Measurements from ENCODE around the gene MACF1.
"Not testable (repeated sequence)": the region's sequence is repeated elsewhere in the genome, so short reads cannot be mapped to it uniquely, and the experiment has no call there.

The MACF1 gene

DNA sequence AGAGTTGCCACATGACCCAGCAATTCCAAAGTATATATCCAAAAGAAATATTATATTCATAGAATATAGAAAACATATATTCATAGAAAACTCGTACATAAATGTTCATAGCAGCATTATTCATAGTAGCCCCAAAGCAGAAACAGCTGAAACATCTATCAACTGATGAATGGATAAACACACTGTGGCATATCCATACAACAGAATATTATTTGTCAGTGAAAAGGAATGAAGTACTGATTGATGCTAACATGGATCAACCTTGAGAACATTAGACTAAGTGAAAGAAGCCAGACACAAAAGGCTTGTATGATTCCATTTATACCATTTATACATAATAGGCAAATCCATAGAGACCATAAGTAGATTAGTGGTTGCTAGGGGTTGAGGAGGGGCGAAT is 21.7 kb upstream of the MACF1 start:
- DNase-seq, result no peak

DNA sequence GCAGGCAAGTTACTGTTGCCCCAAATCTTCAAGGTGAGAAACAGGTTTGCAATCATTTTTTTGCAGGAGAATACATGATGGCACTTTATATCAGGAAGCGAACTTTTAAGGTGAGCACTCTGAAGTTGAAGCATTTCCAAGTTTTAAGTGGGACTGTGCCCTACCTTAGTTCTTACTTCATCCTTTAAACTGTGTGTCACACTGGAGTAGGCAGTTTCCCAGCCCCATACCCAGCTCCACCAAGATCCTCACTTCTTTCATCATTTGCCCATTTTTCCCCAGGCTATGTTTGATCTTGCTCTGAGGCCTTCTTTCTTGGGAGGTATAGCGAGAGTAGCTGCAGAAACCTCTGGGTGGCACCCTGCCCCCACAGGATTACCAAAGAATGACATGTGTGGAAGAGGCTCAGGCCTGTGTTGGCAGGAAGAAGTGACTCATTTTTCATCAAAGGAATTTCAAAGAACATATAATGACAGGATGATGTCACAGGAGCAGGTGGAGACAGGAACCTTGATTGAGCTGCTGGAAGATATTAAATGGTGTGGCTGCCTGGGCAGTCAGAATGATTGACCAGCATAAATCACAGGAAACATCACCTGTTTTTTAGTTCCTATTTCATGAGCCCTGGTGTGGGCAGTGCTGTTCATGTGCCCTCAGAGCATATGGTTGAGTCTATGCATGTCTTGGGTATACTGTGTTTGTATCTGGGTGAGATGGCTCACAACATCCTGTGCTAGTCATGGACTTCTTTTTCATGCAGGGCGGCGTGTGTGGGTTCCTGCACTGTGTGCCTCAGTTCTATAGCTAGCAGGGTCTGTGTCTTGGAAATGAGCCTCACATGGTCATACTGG is 20.8 kb upstream of the MACF1 start:
- DNase-seq, result peak; percentile 80

DNA sequence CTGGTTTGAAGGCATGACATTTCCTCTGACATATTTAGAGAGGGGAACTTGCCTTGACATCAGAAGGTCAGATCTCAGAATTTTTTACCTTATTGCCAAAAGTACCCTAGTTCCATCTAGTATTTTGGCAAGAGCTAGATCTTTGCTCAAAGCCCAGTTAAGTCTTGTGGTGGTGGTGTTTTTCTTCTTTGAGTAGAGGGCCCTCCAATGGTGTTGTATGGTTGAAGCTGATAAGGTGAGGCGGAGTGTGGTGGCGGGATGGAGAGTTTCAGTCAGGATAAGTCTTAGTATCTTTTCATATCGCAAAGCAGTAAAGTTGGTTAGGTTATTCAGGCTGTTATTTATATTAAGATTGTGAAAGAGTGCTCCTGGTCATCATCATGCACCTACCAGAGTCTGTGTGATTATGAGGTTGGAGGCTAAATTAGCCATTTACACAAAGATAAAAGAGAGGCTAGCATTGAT is 20.1 kb upstream of the MACF1 start:
- no peak for DNase-seq

- DNase-seq, result no peak
These were observed 17.0 kb upstream of the MACF1 start for GRCh38 chr1:39187275-39188046.

GRCh38 chr1:39189592-39190041 is 14.9 kb upstream of the MACF1 start:
- no peak for DNase-seq

- no peak for DNase-seq
These were observed 14.4 kb upstream of the MACF1 start for GRCh38 chr1:39190096-39190495.

- no peak for DNase-seq
These were observed 10.0 kb upstream of the MACF1 start for GRCh38 chr1:39194398-39195051.

- DNase-seq, result no peak
These were observed 9.1 kb upstream of the MACF1 start for GRCh38 chr1:39195166-39196111.

DNA sequence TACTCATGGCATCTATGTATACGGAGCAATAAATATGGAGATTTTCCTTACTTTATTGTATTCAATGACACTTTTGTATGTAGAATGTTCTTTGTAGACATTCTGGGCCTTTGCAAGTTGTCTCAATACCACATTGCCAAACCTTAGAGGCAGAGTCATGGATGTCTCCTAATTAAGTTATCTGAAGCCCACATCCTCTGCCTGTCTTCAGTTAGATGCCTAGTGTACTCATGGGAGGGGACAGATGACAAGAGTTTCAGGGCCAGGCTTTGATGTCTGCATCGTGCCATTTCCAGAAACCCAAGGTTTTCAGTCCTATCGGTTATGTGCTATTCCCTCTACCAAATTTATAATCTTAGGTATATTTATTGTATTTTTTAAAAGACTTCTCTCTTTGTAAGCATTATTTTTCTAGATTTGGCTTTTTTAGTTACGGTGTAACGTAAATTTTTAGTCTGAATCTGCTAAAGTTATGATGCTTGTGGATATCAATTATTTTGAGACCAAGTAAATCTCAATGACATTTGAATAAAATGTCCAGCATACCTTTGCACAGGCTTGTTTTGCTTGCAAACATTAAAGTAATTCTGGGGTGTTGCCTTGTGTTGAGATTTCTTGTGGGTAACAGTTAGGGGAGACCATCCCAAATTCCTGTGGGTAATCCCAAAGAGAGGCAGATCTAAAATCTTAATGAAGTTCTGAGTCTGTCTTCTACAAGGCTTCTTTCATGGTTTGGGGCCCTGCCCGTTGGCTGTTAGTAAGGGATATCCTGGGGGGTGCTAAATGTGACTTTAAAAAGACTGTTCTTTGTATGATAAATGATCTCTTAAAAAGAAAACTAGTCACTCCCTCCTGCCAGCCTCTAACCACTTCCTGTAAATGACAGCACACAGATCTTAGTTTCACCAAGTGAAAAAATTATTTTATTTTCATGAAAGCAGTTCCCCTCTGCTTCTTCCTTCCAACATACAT is 8.0 kb upstream of the MACF1 start:
- peak; percentile 89 for DNase-seq

- no peak for DNase-seq
These were observed 4.9 kb upstream of the MACF1 start for GRCh38 chr1:39199593-39199992.

- peak; percentile 87 for DNase-seq
These were observed 746 bp downstream of the MACF1 start for GRCh38 chr1:39205102-39205780.

DNA sequence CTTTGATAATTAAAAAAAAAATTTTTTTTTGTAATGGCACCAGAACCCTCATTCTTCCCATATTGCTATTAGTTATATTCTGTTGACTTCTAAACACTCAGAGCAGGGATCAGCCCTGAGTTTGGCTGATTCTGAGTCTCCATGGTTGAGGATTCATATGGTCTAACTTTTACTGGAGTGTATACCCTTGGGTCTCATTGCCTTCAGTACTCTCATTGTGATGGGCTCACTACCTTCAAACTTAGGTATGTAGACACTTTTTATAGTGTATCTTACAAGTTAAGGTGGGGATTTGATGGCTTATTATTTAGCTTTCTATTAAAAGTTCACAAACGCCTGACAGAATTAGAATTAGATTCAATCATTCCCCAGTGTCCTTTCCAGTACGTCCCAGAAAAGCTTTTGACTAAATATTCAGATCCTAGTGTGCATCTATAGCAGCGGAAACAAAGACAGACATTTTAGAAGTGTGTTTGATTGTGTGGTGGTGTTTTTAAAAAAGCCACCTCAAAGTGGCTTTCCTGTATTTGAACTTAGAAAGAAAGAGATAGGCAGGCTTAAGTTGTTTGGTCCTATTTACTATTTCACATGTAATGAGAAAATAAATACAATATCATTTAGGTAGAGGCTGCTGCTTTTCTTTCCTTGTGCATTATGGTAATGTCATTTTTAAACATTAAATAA is 1.4 kb downstream of the MACF1 start:
- no peak for DNase-seq

DNA sequence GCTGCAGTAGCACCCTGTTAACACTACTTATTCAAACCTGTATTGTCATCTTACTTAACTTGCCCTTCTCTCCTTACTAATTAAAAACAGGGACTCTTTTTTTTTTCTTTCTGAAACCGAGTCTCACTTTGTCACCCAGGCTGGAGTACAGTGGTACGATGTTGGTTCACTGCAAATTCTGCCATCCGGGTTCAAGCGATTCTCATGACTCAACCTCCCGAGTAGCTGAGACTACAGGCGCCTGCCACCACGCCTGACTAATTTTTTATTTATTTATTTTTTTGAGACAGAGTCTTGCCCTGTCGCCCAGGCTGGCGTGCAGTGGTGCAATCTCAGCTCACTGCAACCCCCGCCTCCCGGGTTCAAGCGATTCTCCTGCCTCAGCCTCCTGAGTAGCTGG is 3.9 kb downstream of the MACF1 start:
- DNase-seq, result not testable (repeated sequence)

DNA sequence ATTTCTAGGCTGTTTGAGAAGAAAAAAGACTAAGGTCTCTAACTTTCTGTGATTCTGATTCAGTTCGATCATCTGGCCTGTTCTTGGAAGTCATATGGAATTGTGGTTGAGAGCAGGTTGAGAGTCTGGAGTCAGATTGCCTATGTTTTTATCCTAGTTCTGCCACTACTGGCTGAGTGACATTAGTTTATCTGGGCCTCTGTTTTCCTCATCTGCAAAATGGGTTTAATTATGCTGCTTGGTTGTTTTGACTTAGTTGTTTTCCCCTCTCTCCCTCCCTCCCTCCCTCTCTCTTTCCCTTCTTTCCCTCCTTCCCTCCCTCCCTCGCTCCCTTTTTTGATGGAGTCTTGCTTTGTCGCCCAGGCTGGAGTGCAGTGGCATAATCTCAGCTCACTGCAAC is 6.2 kb downstream of the MACF1 start:
- DNase-seq, result no peak

DNA sequence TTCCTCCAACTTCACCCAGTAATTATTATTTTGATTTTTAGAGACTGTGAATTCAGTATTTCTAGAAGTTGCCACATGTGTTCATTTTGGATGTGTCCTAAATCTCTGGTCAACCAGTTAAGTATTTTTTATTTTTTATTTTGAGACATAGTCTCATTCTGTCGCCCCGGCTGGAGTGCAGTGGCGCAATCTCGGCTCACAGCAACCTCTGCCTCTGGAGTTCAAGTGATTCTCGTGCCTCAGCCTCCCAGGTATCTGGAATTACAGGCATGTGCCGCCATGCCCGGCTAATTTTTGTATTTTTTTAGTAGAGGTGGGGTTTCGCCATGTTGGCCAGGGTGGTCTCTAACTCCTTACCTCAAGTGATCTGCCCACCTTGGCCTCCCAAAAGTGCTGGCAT is 8.0 kb downstream of the MACF1 start:
- DNase-seq, result no peak

DNA sequence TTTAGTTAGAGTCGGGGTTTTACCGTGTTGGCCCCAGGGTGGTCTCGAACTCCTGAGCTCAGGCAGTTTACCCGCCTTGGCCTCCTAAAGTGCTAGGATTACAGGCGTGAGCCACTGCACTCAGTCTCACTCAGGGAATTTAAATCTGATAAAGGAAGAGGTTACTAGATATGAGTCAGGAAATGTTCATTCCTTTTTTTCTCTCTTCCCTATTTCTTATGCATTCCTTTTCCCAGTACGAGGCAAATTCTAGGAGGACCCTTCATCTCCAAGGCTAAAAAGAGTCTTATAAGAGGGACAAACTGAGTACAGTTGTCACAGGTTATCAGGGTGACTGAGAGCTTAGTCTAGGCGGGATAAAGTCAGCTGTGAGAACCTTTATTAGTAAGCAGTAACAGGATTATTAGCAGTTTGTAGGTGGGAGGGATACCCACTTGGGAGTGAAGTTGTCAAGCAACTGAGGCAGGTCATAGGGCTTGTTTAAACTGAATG is 9.1 kb downstream of the MACF1 start:
- DNase-seq, result no peak

GRCh38 chr1:39214021-39214713 is 9.7 kb downstream of the MACF1 start:
- DNase-seq, result no peak

DNA sequence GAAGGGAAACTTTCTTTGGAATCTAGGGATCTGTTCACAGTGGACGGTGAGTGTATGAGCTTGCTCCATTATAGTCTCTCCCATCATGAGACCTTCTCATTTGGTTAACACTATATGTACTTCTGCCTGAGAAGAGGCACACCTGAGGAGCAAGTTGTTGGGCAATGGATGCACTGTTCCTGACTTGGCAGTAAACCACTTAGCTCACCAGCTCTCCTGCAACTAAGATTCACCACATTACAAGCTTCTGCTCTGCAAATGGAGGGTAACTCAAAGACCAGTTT is 10.2 kb downstream of the MACF1 start:
- DNase-seq, result no peak
